Measurements from ENCODE around the gene CCDC86.

DNA sequence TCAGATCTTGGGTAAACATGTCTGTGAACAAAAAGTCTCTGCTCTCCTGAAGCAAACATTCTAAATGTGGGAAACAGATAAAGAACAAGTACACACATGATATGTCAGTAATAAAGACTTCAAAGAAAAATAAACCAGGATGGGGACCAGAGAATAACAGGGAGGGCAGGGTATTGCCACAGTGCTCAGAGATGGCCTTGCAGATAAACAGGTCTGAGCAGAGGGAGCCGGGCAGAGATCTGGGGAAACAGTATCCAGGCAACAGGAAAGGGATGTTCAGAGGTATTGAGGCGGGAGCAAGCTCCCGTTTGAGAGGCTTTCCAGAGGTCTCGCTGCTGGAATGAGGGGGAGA, 2.9 kb downstream of the CCDC86 start:
- TF ChIP-seq POLR2A (IDR thresholded peaks at IDR 0.05; ENCODE audit: low read depth) = no peak
- no peak for TF ChIP-seq CTCF (IDR thresholded peaks at IDR 0.05)
